GM23338 (cell line): Measurements from ENCODE around the gene SMG9. TPM values are rescaled to one million over a fixed set of nuclear protein-coding genes. Genes with fewer than 3 reads are reported as not detected.

Source experiments
- ATAC-seq: fragments of 200-7000 bp; cut with Tn5 transposase; 3 replicates; pipeline ENCODE4 v1.9.1; 2020
- DNase-seq: peaks from one replicate; pipeline ENCODE4 v3.0.0-alpha.2; 2015; ENCODE audit warnings: low spot score
- H2AFZ ChIP-seq: fragments of 200-600 bp; sonication (generic); 2 replicates; pipeline ENCODE4 v1.8.0; 2016; ENCODE audit warnings: antibody characterized with exemption, mild to moderate bottlenecking, moderate library complexity
- H3F3A ChIP-seq: fragments of 200-600 bp; sonication (generic); replicated peaks from 2 replicates; pipeline ENCODE4 v1.8.0; 2017; ENCODE audit warnings: antibody characterized with exemption, mixed run types, low read depth
- H3K27ac ChIP-seq: fragments of 200-600 bp; sonication (generic); 2 replicates; pipeline ENCODE4 v1.6.1; 2016; ENCODE audit warnings: low read depth
- H3K27me3 ChIP-seq: fragments of 200-600 bp; sonication (generic); 2 replicates; pipeline ENCODE4 v1.8.0; 2016; ENCODE audit warnings: mild to moderate bottlenecking, mixed run types, moderate library complexity; ENCODE audit not compliant: insufficient read depth
- H3K36me3 ChIP-seq: fragments of 200-600 bp; sonication (generic); 2 replicates; pipeline ENCODE4 v1.8.0; 2016; ENCODE audit warnings: mild to moderate bottlenecking; ENCODE audit not compliant: insufficient read depth
- H3K4me1 ChIP-seq: fragments of 200-600 bp; sonication (generic); 2 replicates; pipeline ENCODE4 v1.8.0; 2016; ENCODE audit warnings: mild to moderate bottlenecking, moderate library complexity; ENCODE audit not compliant: insufficient read depth
- H3K4me2 ChIP-seq: fragments of 200-600 bp; sonication (generic); 2 replicates; pipeline ENCODE4 v1.7.1; 2017; ENCODE audit warnings: mixed run types
- H3K4me3 ChIP-seq: fragments of 200-600 bp; sonication (generic); 2 replicates; pipeline ENCODE4 v1.6.1; 2016; ENCODE audit warnings: mixed run types
- H3K79me2 ChIP-seq: fragments of 200-600 bp; sonication (generic); replicated peaks from 2 replicates; pipeline ENCODE4 v1.8.0; 2017; ENCODE audit warnings: mild to moderate bottlenecking; ENCODE audit not compliant: insufficient read depth
- H3K9me2 ChIP-seq: fragments of 200-600 bp; sonication (generic); 2 replicates; pipeline ENCODE4 v1.8.0; 2017; ENCODE audit not compliant: insufficient read depth
- H4K20me1 ChIP-seq: fragments of 200-600 bp; sonication (generic); replicated peaks from 2 replicates; pipeline ENCODE4 v1.8.0; 2017; ENCODE audit warnings: mild to moderate bottlenecking; ENCODE audit not compliant: insufficient read depth
- H3K27ac Mint-ChIP-seq: 2 replicates; pipeline ENCODE4 v1.8.0; 2020; ENCODE audit warnings: inconsistent platforms, mild to moderate bottlenecking, moderate library complexity, mixed read lengths
- H3K27me3 Mint-ChIP-seq: 3 replicates; pipeline ENCODE4 v1.8.0; 2022; ENCODE audit warnings: low read depth, mild to moderate bottlenecking, moderate library complexity, mixed read lengths, inconsistent platforms; ENCODE audit not compliant: insufficient read depth, poor library complexity
- H3K36me3 Mint-ChIP-seq: 3 replicates; pipeline ENCODE4 v1.8.0; 2021; ENCODE audit warnings: low read depth, mild to moderate bottlenecking, inconsistent platforms, moderate library complexity, mixed read lengths
- H3K4me1 Mint-ChIP-seq: 3 replicates; pipeline ENCODE4 v1.8.0; 2020; ENCODE audit warnings: mild to moderate bottlenecking, inconsistent platforms, mixed read lengths
- H3K4me3 Mint-ChIP-seq: 3 replicates; pipeline ENCODE4 v1.8.0; 2021; ENCODE audit warnings: moderate library complexity, mild to moderate bottlenecking, inconsistent platforms, mixed read lengths
- H3K9me3 Mint-ChIP-seq: 3 replicates; pipeline ENCODE4 v1.8.0; 2020; ENCODE audit warnings: moderate library complexity, mild to moderate bottlenecking, inconsistent platforms, mixed read lengths
- CREB1 ChIP-seq: fragments of 250-450 bp; sonication (Bioruptor Pico); IDR thresholded peaks from 2 replicates; pipeline ENCODE4 v1.5.0; 2020; ENCODE audit warnings: low read depth, mild to moderate bottlenecking, moderate library complexity
- ETS1 ChIP-seq: IDR thresholded peaks from 2 replicates; pipeline ENCODE4 v1.6.1; 2016; ENCODE audit warnings: antibody characterized with exemption
- EZH2 ChIP-seq: fragments of 200-600 bp; sonication (generic); IDR thresholded peaks from one replicate; pipeline ENCODE4 v1.8.0; 2017; ENCODE audit warnings: antibody characterized with exemption, mild to moderate bottlenecking, low read depth; ENCODE audit not compliant: unreplicated experiment
- JUNB ChIP-seq: IDR thresholded peaks from one replicate; pipeline ENCODE4 v1.6.1; 2016; ENCODE audit warnings: antibody characterized with exemption; ENCODE audit not compliant: unreplicated experiment
- POLR2AphosphoS5 ChIP-seq: IDR thresholded peaks from 2 replicates; pipeline ENCODE4 v1.6.1; 2016; ENCODE audit warnings: antibody characterized with exemption, low read depth
- ZNF114 ChIP-seq: fragments of 250-450 bp; sonication (Bioruptor Pico); IDR thresholded peaks from 2 replicates; pipeline ENCODE4 v1.5.0; 2020; ENCODE audit warnings: mild to moderate bottlenecking, moderate library complexity
- ZNF331 ChIP-seq: fragments of 250-450 bp; sonication (Bioruptor Pico); IDR thresholded peaks from 2 replicates; pipeline ENCODE4 v1.5.0; 2020; ENCODE audit warnings: low read depth, mild to moderate bottlenecking, moderate library complexity
- ZNF462 ChIP-seq: fragments of 250-450 bp; sonication (Bioruptor Pico); IDR thresholded peaks from 2 replicates; pipeline ENCODE4 v1.5.0; 2020; ENCODE audit warnings: mild to moderate bottlenecking, moderate library complexity
- polyA plus RNA-seq: library from polyadenylated mRNA; unstranded; fragments of >200 nt; fragmentation: Nextera tagmentation; extraction: Ambion mirVana; gene quantifications from 2 replicates; pipeline ENCODE4 v1.2.1, GENCODE V29; 2016
- total RNA-seq: library from RNA; depleted of rRNA; stranded (reverse); fragments of >200 nt; shearing (Covaris generic); gene quantifications from 2 replicates; pipeline ENCODE4 v1.2.3, GENCODE V29; 2014

Gene SMG9
- total and polyA plus RNA-seq, 2 experiments from 2014 or later: 13.2 to 14.0 TPM

- no peak for TF ChIP-seq ZNF462 (CRISPR knock-in tag)
- TF ChIP-seq ETS1: no peak
- no peak for TF ChIP-seq EZH2
- TF ChIP-seq ZNF331: no peak
- no peak for TF ChIP-seq POLR2AphosphoS5
- no peak for TF ChIP-seq CREB1
- no peak for TF ChIP-seq ZNF114 (CRISPR knock-in tag)
These were observed 57.5 kb downstream of the SMG9 start (continued) for GRCh38 chr19:43697295-43697694.

GRCh38 chr19:43695985-43696704, 58.6 kb downstream of the SMG9 start:
- TF ChIP-seq ZNF114 (CRISPR knock-in tag) (no peak), JUNB (no peak), POLR2AphosphoS5 (no peak), ZNF331 (peak; percentile 90), CREB1 (no peak)
- peaks cover 6% of the 10 kb centered on the region; the same call in 1 of the 3 replicates for H3K4me1 Mint-ChIP-seq
- Histone ChIP-seq H3F3A (no peaks in the 10 kb centered on the region), H3K79me2 (no peaks in the 10 kb centered on the region), H2AFZ (no peak overlapping the region), H3K27me3 (peaks cover 24% of the 10 kb centered on the region), H3K4me1 (no peaks in the 10 kb centered on the region), H3K27ac (no peak overlapping the region), H4K20me1 (no peaks in the 10 kb centered on the region; the same call in 1 of the 2 replicates), H3K4me3 (no peak overlapping the region), H3K4me2 (no peak overlapping the region), H3K36me3 (no peaks in the 10 kb centered on the region), H3K9me2 (no peaks in the 10 kb centered on the region)
- H3K27ac Mint-ChIP-seq: no peak overlapping the region
- H3K9me3 Mint-ChIP-seq: peaks cover 10% of the 10 kb centered on the region
- H3K36me3 Mint-ChIP-seq: no peaks in the 10 kb centered on the region
- ATAC-seq: no peak
- no peak overlapping the region for H3K4me3 Mint-ChIP-seq
- H3K27me3 Mint-ChIP-seq: peaks cover 21% of the 10 kb centered on the region
- no peak for DNase-seq
